Measurements from ENCODE around the gene GEMIN7.

Gene GEMIN7

GRCh38 chr19:45063851-45064801 lies 14.9 kb upstream of the GEMIN7 start:
- no peak for DNase-seq

GRCh38 chr19:45066921-45067661 lies 12.0 kb upstream of the GEMIN7 start:
- no peak for DNase-seq

GRCh38 chr19:45068041-45068440 lies 11.0 kb upstream of the GEMIN7 start:
- no peak for DNase-seq

DNA sequence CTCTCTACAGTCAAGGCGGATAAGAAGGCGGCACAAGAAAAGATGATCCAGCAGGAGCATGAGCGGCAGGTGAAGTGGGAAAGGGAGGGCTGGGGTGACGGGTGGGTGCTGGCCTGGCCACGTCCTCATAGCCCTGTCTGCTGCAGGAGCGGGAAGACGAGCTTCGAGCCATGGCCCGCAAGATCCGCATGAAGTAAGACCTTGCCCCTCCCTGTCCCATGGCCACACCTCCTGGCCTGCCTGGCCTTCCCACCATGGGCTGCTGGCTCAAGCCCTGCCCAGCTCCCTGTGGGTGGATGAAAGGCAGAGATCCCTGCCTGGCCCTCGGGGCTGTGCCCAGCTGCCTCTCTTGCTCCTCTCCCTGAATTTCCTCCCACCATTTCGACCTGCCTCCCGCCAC lies 10.0 kb upstream of the GEMIN7 start:
- no peak for DNase-seq

- DNase-seq: no peak
Observed at GRCh38 chr19:45070214-45070613, 8.8 kb upstream of the GEMIN7 start.

DNA sequence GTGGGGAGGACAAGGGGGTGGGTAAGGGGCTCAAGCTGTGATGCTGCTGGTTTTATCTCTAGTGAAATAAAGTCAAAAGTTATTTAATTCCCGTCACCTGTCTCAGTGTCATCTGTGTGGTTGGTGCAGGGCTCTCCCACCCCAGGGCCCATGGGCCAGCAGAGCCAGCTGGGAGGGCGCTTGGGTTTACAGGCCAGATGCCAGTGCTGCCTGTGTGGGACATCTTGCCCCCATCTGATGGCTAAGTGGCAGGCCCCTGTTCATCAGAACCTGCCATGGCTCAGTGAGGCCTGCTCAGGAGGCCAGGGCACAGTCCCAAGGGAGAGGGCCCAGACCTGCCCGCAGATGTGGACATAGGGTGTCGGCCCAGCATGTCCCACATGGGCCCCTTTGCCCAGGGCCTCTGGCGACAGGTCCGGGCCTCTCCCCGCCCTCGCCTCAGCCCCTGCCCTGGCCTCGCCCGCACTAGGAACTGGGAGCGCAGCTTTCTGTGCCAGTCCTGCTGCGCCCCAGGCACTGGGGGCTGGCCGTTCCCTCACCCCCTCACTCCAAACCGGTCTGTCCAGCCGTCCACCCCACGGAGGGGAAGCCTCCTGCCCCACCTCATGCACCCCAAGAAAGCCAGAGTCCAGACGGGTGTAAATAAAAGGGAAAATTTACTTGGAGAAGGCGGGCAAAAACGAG lies 8.1 kb upstream of the GEMIN7 start:
- no peak for DNase-seq

DNA sequence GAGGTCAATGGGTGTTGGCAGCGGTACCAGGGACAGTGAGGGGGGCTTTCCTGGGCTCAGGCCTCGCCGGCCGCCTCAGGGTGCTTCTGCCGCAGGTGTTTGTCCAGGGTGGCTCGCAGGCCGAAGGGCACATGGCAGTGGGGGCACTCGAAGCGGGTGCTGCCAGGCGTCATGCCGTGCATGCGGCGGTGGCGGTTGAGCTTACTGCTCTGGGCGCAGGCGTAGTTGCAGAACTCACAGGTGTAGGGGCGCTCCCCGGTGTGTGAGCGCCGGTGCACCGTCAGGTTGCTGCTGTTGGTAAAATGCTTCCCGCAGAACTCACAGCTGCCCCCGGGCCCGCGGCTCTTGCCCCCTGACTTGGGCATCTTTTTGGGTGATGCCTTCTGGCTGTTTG lies 7.5 kb upstream of the GEMIN7 start:
- no peak for DNase-seq

- no peak for DNase-seq
Observed at GRCh38 chr19:45071969-45072790, 6.9 kb upstream of the GEMIN7 start.

DNA sequence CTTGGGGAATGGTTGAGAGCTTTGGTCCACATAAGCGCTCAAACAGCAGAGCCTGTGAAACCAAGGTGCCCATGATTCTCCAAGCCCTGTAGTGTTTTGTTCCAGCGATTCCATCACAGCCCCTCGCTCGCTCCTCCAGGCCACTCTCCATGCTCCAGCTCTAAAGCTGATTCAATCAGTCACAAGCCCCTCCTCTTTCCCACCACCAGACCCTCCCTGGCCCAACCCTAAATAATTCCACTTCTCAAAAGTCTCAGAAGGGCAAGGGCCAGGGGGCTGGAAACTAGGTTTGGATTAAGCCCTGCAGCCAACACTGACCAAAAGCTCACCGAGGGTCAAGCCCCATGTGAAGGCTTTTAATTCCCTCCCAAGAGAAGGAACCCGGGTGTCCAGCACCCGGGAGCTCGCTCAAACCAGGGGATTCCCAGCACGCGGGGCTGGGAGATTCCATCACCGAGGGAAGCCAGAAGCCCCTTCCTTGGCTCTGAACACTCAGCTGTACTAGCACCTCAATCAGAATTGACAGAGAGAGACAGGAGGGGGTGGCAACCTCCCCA lies 4.2 kb upstream of the GEMIN7 start:
- DNase-seq: no peak

DNA sequence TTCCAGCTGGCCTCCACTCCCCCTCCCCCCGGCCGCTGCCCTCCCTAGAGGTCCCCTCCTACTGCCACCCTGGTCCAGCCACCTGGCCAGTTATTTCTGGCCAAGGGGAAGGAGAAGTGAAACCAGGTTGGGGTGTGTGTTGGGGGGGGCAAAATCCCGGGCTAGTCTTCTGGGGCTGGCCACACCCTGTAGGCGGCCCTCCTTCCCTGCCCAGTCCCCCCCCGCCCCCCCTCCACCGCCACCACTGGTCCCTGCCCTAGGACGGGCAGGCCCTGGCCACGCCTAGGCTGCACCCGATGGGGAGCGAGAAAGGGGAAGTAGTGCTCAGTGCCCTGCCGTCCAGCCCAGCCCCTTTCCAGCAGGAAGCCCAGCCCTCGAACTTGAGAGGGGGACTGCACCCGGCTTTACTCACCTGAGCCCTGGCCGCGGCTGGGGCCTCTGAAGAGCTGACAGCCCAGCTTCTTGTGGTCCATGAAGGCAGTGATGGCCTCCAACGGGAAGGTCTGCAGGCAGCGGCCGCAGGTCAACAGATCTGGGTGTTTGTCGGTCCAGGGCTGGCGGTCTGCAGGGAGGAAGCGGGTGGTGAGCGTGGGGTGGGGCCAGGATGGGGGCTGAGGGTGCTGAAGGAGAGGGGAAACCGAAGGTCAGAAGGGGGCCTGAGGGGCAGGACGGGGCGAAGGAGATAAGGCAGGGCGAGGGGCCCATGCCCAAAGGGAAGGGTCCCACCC lies 3.6 kb upstream of the GEMIN7 start:
- DNase-seq: no peak

GRCh38 chr19:45076029-45076850 lies 2.8 kb upstream of the GEMIN7 start, which contains the start of gene ZNF296:
ZNF296 (minus strand) TSS chr19:45076478; CDS start chr19:45076373, 105 bp downstream.
- DNase-seq: peak; percentile 71

- DNase-seq: no peak
Observed at GRCh38 chr19:45076851-45077730, 2.0 kb upstream of the GEMIN7 start.

GRCh38 chr19:45078390-45079062 lies 534 bp upstream of the GEMIN7 start:
- DNase-seq: no peak

DNA sequence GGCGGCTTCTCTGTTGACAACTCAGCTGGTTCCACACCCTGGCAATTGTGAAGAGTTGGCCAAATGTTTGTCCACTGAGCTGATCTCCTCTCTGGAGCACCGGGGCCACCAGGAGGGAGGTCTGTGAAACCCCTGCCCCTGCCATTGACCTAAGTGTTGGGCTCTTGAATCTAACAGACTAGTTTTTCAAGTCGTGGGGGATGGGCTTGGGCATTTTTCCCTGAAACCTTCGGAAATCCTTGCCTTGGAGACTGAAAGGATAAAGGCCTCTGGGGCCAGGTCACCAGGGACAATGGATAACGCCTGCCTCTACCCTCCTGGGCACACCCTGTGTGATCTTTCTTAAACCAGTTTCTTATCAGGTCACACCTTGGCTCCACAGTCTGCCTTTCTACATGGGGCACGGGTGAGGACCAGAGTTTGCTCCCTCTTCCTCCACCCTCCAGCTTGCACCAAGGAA lies 881 bp downstream of the GEMIN7 start:
- peak; percentile 36 for DNase-seq

GRCh38 chr19:45082170-45082569 lies 3.1 kb downstream of the GEMIN7 start:
- no peak for DNase-seq

DNA sequence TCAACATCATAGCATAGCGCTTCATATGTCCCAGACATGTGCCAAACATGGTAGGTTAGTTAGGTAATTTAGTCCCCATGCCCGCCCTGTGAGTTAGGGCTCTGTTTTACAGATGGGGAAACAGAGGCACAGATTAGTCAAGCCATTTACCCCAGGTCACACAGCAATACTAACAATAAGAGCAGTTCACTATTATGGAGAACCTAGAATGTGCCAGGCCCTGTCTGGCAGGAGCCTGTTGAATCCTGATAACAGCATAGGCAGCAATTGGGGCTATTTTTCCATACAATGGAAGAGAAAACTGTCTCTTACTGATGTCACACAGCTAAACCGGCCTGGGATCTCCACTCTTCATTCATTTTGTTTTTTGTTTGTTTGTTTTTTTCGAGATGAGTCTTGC lies 7.4 kb downstream of the GEMIN7 start:
- no peak for DNase-seq

- DNase-seq: no peak
Observed at GRCh38 chr19:45087531-45087930, 8.5 kb downstream of the GEMIN7 start.

DNA sequence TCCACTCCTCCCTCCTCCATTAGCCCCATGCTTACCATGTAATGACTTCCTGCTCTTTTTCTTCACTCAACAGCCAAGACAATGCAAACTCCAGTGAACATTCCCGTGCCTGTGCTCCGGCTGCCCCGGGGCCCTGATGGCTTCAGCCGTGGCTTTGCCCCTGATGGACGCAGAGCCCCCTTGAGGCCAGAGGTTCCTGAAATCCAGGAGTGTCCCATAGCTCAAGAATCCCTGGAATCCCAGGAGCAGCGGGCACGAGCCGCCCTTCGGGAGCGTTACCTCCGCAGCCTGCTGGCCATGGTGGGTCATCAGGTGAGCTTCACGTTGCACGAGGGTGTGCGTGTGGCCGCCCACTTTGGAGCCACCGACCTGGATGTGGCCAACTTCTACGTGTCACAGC lies 11.0 kb downstream of the GEMIN7 start:
- no peak for DNase-seq

- no peak for DNase-seq
Observed at GRCh38 chr19:45090606-45091005, 11.5 kb downstream of the GEMIN7 start.
